Measurements from ENCODE around the gene KLK11.

DNA sequence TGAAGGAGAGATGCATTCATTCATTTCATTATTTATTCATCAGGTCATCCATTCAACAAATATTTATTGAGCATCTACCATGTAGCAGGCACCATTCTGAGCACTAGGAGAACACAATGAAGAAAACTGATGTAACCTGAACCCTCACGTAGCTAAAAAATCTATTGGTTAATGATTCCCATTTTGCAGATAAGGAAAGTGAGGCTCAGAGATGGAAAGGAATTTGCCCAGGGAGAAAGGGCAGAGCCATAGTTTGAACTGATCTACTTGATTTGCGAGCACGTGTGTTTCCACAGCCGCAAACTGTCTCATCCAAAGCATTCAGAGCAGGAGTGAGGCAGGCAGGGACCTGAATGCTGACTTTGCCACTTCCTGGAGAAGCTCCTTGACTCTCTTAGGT, 27.7 kb downstream of the KLK11 start:
- no peak for TF ChIP-seq POLR2AphosphoS5 (IDR thresholded peaks at IDR 0.05; ENCODE audit: low read depth, low read length)
- no peak for TF ChIP-seq POLR2A (IDR thresholded peaks at IDR 0.05; ENCODE audit: low read depth, low read length)
- TF ChIP-seq TAF1 (IDR thresholded peaks at IDR 0.05; ENCODE audit: low read depth, low read length): no peak
